A549 (cell line): ENCODE data around the gene APOBEC3H.

ENCODE experiments used
- BHLHE40 ChIP-seq: IDR thresholded peaks from 2 replicates; pipeline ENCODE4 v1.6.1; 2012; ENCODE audit warnings: low read depth, low read length, inconsistent platforms
- CEBPB ChIP-seq, 2 experiments: fragments of >200 bp in 1 of 2; sonication (Bioruptor Twin) in 1 of 2; formaldehyde crosslinking in 1 of 2; IDR thresholded peaks; 2 replicates each; pipeline ENCODE4 v1.6.1; 2012 to 2016
- CTCF ChIP-seq: fragments of >200 bp; sonication (Bioruptor Twin); formaldehyde crosslinking; IDR thresholded peaks from 3 replicates; pipeline ENCODE4 v1.5.1; 2016
- E2F6 ChIP-seq: IDR thresholded peaks from 2 replicates; pipeline ENCODE4 v1.6.1; 2012; ENCODE audit warnings: low read depth, borderline replicate concordance
- EP300 ChIP-seq, 2 experiments: fragments of >200 bp; sonication (Bioruptor Twin); formaldehyde crosslinking; IDR thresholded peaks; 2 replicates in 1 of 2; 3 replicates in 1 of 2; pipeline ENCODE4 v1.6.1; 2016 to 2017
- HOXA7 ChIP-seq: fragments of 250-450 bp; sonication (Bioruptor Pico); IDR thresholded peaks from 2 replicates; pipeline ENCODE4 v1.5.0; 2020; ENCODE audit warnings: mild to moderate bottlenecking, moderate library complexity
- MAX ChIP-seq: IDR thresholded peaks from 2 replicates; pipeline ENCODE4 v1.6.1; 2012
- POLR2A ChIP-seq: IDR thresholded peaks from 2 replicates; pipeline ENCODE4 v1.6.1; 2012; ENCODE audit warnings: mild to moderate bottlenecking, low read length
- RCOR1 ChIP-seq: fragments of 150-350 bp; IDR thresholded peaks from 2 replicates; pipeline ENCODE4 v1.6.1; 2014; ENCODE audit warnings: antibody characterized with exemption, low read length, low read depth
- SMC3 ChIP-seq: fragments of >200 bp; sonication (Bioruptor Twin); formaldehyde crosslinking; IDR thresholded peaks from 3 replicates; pipeline ENCODE4 v1.6.1; 2018; ENCODE audit warnings: inconsistent platforms
- SREBF2 ChIP-seq: fragments of 450-650 bp; IDR thresholded peaks from 2 replicates; pipeline ENCODE4 v1.6.1; 2014; ENCODE audit warnings: mild to moderate bottlenecking, moderate library complexity

- TF ChIP-seq POLR2A (no peak), HOXA7 (CRISPR knock-in tag) (no peak), CTCF (no peak), CEBPB (IDR thresholded peaks at IDR 0.05) (no peak), EP300 (IDR thresholded peaks at IDR 0.05) (no peak), RCOR1 (no peak), E2F6 (no peak), MAX (no peak), SMC3 (no peak), BHLHE40 (no peak), SREBF2 (no peak)
Measured at GRCh38 chr22:39073981-39074380, 23.1 kb upstream of the APOBEC3H start.
